ENCODE measurements around the gene PIP5K1C. TPM values are rescaled to one million over a fixed set of nuclear protein-coding genes. Genes with fewer than 3 reads are reported as not detected.

The PIP5K1C gene
- total RNA-seq, 1 donor from 2014 or later: 40.1 TPM

DNA sequence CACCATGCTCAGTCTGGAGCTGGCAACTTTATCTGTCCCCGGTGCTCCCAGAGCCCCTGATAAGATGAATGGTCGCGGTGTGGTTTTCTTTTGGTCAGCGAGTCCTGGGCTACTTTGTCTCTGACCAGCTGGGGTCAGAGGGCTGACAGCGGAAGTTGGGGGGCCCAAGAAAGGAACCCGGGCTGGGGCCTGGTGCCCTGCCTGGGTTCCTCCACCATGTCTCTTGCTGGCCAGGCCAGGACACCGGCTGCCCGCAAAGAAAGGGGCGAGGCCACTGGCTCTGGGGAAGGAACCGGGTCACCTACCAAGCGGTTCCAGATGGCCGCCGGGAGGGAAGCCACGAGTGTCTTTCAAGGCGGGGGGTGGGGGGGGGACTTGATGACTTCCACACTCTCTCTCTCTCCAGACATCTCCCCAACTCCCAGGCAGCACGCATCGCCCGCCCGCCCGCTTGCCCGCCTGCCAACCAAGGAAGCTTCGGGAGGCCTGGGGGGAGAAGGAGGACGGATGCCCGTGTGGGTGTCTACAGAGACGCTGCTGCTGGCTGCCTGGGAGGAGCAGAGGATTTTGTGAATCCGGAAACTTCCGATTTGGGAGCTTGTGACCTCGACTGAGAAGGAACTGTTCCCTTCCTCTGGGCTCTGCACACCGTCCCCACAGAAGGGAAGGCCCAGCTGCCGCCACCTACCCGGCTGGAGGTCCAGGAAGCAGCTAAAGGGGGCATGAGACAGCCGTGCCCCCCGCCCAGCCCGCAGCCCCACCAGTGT is 1.1 kb downstream of the PIP5K1C start:
- H3K4me1 Mint-ChIP-seq: peaks cover 13% of the 10 kb centered on the region
- H3K27ac Mint-ChIP-seq (ENCODE audit: unreplicated experiment): no peak overlapping the region
- no peak for DNase-seq (ENCODE audit: low read depth, low spot score)
- no peaks in the 10 kb centered on the region for H3K9me3 Mint-ChIP-seq
- no peaks in the 10 kb centered on the region for H3K36me3 Mint-ChIP-seq (ENCODE audit: low read depth)
- peak overlapping the region; percentile 92 for H3K4me3 Mint-ChIP-seq
- H3K27me3 Mint-ChIP-seq (ENCODE audit: low read depth): no peaks in the 10 kb centered on the region
- TF ChIP-seq, protein P1, sequence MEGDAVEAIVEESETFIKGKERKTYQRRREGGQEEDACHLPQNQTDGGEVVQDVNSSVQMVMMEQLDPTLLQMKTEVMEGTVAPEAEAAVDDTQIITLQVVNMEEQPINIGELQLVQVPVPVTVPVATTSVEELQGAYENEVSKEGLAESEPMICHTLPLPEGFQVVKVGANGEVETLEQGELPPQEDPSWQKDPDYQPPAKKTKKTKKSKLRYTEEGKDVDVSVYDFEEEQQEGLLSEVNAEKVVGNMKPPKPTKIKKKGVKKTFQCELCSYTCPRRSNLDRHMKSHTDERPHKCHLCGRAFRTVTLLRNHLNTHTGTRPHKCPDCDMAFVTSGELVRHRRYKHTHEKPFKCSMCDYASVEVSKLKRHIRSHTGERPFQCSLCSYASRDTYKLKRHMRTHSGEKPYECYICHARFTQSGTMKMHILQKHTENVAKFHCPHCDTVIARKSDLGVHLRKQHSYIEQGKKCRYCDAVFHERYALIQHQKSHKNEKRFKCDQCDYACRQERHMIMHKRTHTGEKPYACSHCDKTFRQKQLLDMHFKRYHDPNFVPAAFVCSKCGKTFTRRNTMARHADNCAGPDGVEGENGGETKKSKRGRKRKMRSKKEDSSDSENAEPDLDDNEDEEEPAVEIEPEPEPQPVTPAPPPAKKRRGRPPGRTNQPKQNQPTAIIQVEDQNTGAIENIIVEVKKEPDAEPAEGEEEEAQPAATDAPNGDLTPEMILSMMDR (conservative IDR thresholded peaks at IDR 0.05): no peak

DNA sequence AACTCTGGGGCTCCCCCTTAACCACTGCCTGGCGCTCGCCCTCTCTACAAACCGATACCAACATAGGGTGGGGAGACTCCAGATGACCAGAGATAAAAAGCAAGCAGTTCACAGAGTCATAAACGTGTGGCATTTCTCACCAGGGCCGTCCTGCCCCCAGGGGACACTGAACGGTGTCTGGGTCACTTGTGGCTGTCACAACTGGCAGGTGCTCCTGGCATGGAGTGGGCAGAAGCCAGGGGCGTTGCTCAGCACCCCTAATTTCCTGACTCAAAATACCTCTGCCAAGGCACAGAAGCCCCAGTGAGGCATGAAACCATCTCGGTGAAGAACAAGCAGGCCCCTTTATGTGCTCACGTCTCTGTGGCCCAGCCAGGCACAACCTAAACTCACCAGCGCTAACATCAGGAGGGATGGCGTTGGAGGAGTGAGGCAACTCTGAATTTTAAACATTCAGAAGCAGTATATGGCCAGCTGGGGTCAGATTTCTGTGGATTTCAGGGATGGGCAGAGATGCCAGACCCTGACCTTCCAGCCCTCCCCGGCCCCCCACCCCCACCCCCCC is 1.8 kb downstream of the PIP5K1C start:
- Mint-ChIP-seq H3K27me3 (ENCODE audit: low read depth) (no peaks in the 10 kb centered on the region), H3K27ac (ENCODE audit: unreplicated experiment) (no peak overlapping the region), H3K4me1 (peaks cover 13% of the 10 kb centered on the region), H3K4me3 (peak overlapping the region; percentile 92), H3K9me3 (no peaks in the 10 kb centered on the region), H3K36me3 (ENCODE audit: low read depth) (no peaks in the 10 kb centered on the region)
- TF ChIP-seq, protein P1 (conservative IDR thresholded peaks at IDR 0.05): no peak
- no peak for DNase-seq (ENCODE audit: low read depth, low spot score)

DNA sequence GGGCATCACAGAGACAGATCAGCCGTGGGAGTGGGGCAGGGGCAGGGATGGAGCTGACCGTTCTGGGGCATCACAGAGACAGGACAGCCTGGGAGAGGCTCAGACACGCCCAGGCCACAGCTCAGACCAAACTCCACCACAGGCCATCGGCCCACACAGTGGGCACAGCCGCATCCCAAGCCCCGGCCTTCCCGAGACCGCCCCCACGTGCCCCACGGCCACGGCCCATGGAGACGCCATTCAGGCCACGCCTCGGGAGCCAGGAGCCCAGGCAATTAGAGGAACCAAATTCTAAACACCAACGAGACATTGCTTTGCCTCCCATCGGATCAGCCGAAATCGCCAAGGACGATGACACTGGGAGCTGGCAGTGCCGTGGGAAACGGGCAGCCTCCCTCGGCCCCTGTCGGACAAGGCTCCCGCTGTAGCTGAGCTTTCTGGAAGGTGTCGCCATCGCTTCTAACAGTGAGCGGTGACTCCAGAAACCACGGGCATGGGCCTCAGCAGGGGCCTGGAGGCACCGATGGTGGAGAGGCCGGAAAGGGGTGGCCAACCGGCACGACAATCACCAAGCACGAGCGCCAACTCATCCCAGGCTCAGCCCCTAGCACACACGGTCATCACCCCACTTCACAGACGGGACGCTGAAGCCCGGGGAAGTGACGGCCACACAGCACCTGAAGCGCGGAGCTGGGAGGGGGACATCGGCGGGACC is 2.4 kb downstream of the PIP5K1C start:
- DNase-seq (ENCODE audit: low read depth, low spot score): no peak
- Mint-ChIP-seq H3K4me1 (peaks cover 13% of the 10 kb centered on the region), H3K36me3 (ENCODE audit: low read depth) (no peaks in the 10 kb centered on the region), H3K4me3 (peak overlapping the region; percentile 92), H3K27ac (ENCODE audit: unreplicated experiment) (peak overlapping the region; percentile 19), H3K9me3 (no peaks in the 10 kb centered on the region), H3K27me3 (ENCODE audit: low read depth) (no peaks in the 10 kb centered on the region)
- TF ChIP-seq, protein P1 (conservative IDR thresholded peaks at IDR 0.05): no peak

DNA sequence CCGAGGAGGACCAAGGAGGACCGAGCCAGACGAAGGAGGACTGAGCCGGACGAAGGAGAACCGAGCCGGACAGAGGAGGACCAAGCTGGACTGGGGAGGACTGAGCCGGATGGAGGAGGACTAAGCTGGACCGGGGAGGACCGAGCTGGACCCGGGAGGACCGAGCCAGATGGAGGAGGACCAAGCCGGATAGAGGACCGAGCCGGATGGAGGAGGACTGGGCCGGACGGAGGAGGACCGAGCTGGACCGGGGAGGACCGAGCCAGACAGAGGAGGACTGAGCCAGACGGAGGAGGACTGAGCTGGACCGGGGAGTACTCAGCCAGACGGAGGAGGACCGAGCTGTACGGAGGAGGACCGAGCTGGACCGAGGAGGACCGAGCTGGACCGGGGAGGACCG is 3.2 kb downstream of the PIP5K1C start:
- H3K4me1 Mint-ChIP-seq: peaks cover 13% of the 10 kb centered on the region
- no peak for DNase-seq (ENCODE audit: low read depth, low spot score)
- H3K27ac Mint-ChIP-seq (ENCODE audit: unreplicated experiment): no peak overlapping the region
- H3K9me3 Mint-ChIP-seq: no peaks in the 10 kb centered on the region
- no peaks in the 10 kb centered on the region for H3K36me3 Mint-ChIP-seq (ENCODE audit: low read depth)
- H3K27me3 Mint-ChIP-seq (ENCODE audit: low read depth): no peaks in the 10 kb centered on the region
- H3K4me3 Mint-ChIP-seq: no peak overlapping the region
- TF ChIP-seq, protein P1 (conservative IDR thresholded peaks at IDR 0.05): no peak

DNA sequence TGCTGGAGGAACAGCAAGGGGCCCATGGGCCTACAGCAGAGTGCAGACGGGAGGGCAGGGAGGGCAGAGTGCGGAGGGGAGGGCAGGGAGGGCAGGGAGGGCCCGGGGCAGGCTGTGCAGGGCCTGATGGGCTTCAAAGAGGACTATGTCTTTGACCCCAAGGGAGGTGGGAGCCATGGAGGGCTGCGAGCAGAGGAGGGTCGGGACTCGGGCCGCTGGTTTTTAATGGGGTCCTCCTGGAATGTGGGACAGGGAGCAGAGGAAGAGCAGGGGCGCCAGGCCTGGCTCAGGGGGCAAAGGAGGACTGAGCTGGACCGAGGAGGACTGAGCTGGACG is 3.6 kb downstream of the PIP5K1C start:
- no peak for DNase-seq (ENCODE audit: low read depth, low spot score)
- TF ChIP-seq, protein P1 (conservative IDR thresholded peaks at IDR 0.05): no peak
- Mint-ChIP-seq H3K4me3 (peak overlapping the region; percentile 68), H3K27ac (ENCODE audit: unreplicated experiment) (no peak overlapping the region), H3K4me1 (peaks cover 13% of the 10 kb centered on the region), H3K9me3 (no peaks in the 10 kb centered on the region), H3K27me3 (ENCODE audit: low read depth) (no peaks in the 10 kb centered on the region), H3K36me3 (ENCODE audit: low read depth) (no peaks in the 10 kb centered on the region)

Measured in neural crest cell (in vitro differentiated cells).